ENCODE measurements around the gene PCBP3. TPM values are rescaled to one million over a fixed set of nuclear protein-coding genes. Genes with fewer than 3 reads are reported as not detected.

The PCBP3 gene
- total RNA-seq, 1 experiment from 2014 or later: 3.7 TPM

GRCh38 chr21:45765375-45765774 lies 121.8 kb downstream of the PCBP3 start:
- Mint-ChIP-seq H3K36me3 (ENCODE audit: insufficient read depth, unreplicated experiment) (no peaks in the 10 kb centered on the region), H3K9me3 (ENCODE audit: unreplicated experiment) (no peaks in the 10 kb centered on the region), H3K27me3 (ENCODE audit: insufficient read depth, unreplicated experiment) (peaks cover 15% of the 10 kb centered on the region), H3K27ac (ENCODE audit: low read depth, unreplicated experiment) (no peak overlapping the region), H3K4me3 (ENCODE audit: unreplicated experiment) (no peak overlapping the region), H3K4me1 (ENCODE audit: insufficient read depth, unreplicated experiment) (no peaks in the 10 kb centered on the region)
- BruUV-seq (replicated peaks): no TSS peak
- TF ChIP-seq CTCF (IDR thresholded peaks at IDR 0.05; ENCODE audit: unreplicated experiment): no peak
- intact Hi-C loops (cut with micrococcal nuclease): no loop called here
- no peak for DNase-seq (ENCODE audit: unreplicated experiment)
- ChIA-PET POLR2A (no interaction called here), CTCF (no interaction called here)

- no TSS peak for BruUV-seq (replicated peaks)
- Mint-ChIP-seq H3K27me3 (ENCODE audit: insufficient read depth, unreplicated experiment) (peaks cover 8% of the 10 kb centered on the region), H3K4me3 (ENCODE audit: unreplicated experiment) (no peak overlapping the region), H3K4me1 (ENCODE audit: insufficient read depth, unreplicated experiment) (no peaks in the 10 kb centered on the region), H3K27ac (ENCODE audit: low read depth, unreplicated experiment) (no peak overlapping the region), H3K9me3 (ENCODE audit: unreplicated experiment) (no peaks in the 10 kb centered on the region), H3K36me3 (ENCODE audit: insufficient read depth, unreplicated experiment) (no peaks in the 10 kb centered on the region)
- CTCF ChIA-PET: no interaction called here
- intact Hi-C loops (cut with micrococcal nuclease): no loop called here
- TF ChIP-seq CTCF (IDR thresholded peaks at IDR 0.05; ENCODE audit: unreplicated experiment): no peak
- POLR2A ChIA-PET: no interaction called here
- DNase-seq (ENCODE audit: unreplicated experiment): no peak
These were observed 122.5 kb downstream of the PCBP3 start for GRCh38 chr21:45766055-45766454.

GRCh38 chr21:45766501-45766900 lies 123.0 kb downstream of the PCBP3 start:
- BruUV-seq (replicated peaks): no TSS peak
- Mint-ChIP-seq H3K4me1 (ENCODE audit: insufficient read depth, unreplicated experiment) (no peaks in the 10 kb centered on the region), H3K4me3 (ENCODE audit: unreplicated experiment) (no peak overlapping the region), H3K9me3 (ENCODE audit: unreplicated experiment) (no peaks in the 10 kb centered on the region), H3K27ac (ENCODE audit: low read depth, unreplicated experiment) (no peak overlapping the region), H3K27me3 (ENCODE audit: insufficient read depth, unreplicated experiment) (peaks cover 5% of the 10 kb centered on the region), H3K36me3 (ENCODE audit: insufficient read depth, unreplicated experiment) (no peaks in the 10 kb centered on the region)
- TF ChIP-seq CTCF (IDR thresholded peaks at IDR 0.05; ENCODE audit: unreplicated experiment): no peak
- intact Hi-C loops (cut with micrococcal nuclease): no loop called here
- ChIA-PET POLR2A (no interaction called here), CTCF (no interaction called here)
- no peak for DNase-seq (ENCODE audit: unreplicated experiment)

- Mint-ChIP-seq H3K27me3 (ENCODE audit: insufficient read depth, unreplicated experiment) (peaks cover 9% of the 10 kb centered on the region), H3K4me1 (ENCODE audit: insufficient read depth, unreplicated experiment) (no peaks in the 10 kb centered on the region), H3K4me3 (ENCODE audit: unreplicated experiment) (no peak overlapping the region), H3K27ac (ENCODE audit: low read depth, unreplicated experiment) (no peak overlapping the region), H3K9me3 (ENCODE audit: unreplicated experiment) (peaks cover 5% of the 10 kb centered on the region), H3K36me3 (ENCODE audit: insufficient read depth, unreplicated experiment) (no peaks in the 10 kb centered on the region)
- CTCF ChIA-PET: no interaction called here
- BruUV-seq (replicated peaks): no TSS peak
- intact Hi-C loops (cut with micrococcal nuclease): loop anchor here (1.0 kb wide), 1 partner anchor 211 kb away; no protein-coding TSS in a partner anchor
- DNase-seq (ENCODE audit: unreplicated experiment): no peak
- POLR2A ChIA-PET: no interaction called here
- TF ChIP-seq CTCF (IDR thresholded peaks at IDR 0.05; ENCODE audit: unreplicated experiment): no peak
These were observed 123.8 kb downstream of the PCBP3 start for GRCh38 chr21:45767071-45768006.
